HG03460 (cell line): Measurements from ENCODE around the gene BTBD16.

ENCODE experiments used
- ATAC-seq: cut with Tn5 transposase; IDR thresholded peaks from one replicate; pipeline ENCODE4 v1.9.1; 2021; ENCODE audit not compliant: unreplicated experiment

The BTBD16 gene

DNA sequence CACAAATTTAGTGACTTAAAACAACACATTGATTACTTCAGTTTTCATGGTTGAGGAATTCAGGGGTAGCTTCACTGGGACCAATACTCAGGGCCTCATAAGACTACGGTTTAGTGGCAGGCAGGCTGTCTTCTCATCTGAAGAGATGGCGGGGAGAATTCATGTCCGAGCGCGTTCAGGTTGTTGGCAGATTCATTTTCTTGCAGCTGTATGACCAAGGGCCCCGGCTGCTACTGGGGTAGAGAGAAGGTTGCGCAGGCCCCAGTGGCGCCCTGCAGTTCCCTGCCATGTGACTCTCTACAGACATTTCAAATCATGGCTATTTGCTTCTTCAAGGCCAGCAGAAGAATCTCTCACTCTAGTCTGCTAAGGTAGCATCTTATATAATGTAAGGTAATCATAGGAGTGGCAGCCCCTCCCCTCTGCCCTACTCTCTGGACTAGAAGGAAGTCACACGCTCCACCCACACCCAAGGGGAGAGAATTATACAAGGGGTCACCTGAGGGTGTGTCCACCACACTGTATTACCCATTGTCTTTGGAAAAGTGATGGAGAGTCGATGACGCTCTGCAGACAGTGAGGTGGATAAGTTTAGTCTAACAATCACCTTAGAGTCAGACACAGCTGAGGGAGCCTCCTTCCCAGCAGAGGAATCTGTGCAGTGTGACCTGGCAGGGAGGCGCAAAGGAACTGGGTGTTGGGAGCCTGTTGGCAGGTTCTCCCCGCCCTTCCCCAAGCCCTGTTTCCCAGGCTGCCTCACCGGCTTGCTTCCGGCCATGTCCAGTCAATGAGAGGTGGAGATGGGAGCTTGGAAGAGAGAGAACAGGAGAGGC, 67.7 kb downstream of the BTBD16 start:
- no peak for ATAC-seq

DNA sequence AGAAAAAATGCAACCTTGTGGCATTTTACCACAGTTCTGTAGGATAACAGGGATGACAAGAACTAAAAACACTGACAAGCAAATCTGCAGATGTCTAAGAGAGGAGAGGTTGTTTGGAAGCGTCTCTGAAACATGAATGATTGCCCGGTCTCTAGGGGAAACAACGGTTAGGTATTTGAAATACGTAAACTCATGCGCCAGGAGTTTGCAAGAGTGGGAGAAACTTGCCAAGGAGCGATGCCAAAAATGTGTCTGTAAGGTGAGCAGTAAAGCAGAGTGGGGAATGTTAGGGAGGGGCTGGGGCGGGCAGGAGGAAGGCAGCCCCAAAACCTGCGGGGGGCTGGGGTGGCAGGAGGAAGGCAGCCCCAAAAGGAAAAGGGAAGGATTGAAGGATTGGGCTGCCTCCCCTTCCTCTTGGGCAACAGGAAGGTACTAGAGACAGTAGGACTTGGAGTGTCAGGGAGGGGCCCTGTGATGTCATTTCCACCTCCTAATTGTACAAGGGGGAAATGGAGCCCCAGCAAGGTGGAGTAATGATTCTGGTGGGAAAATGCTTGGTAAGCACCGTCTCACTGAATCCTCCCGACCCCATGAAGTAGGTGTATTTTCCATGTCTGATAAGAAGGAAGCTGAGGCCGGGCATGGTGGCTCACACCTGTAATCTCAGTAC, 70.2 kb downstream of the BTBD16 start:
- no peak for ATAC-seq

DNA sequence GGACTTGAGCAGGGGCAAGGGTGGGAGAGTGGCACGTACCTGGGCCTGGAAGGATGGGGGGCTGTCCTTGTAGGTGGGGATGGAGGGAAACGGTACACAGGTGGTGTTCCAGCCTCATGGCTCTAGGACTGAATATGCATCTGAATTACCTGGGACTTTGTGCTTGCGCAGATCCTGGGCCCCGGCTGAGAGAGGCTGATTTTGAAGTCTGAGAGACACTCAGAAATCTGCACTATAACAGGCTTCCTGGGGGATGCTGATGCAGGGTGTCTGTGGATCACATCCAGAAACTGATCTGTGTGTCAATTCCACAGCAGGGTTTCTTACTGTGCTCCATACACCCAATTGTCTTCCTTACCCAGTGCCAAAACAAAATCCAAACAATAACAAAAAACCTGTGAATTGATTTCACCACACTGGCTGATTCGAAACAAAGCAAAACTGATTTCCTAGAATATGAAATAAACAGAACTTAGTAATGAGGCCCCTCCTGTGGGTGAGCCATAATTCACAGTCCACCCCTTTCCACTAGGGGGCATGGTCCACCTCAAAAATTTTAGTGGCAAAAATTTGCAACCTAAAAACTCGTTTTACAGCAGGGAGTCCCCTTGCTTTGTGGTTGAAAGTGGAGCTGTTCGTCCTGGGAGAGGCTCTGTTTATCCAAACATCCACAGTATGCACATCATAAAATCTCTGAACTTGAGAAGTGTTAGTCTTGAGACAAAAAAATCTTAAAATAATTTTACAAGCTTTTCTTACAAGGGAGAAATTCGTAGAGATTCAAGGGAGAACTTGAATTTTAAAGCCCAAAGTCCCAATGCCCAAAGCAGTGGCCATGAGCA, 71.4 kb downstream of the BTBD16 start:
- no peak for ATAC-seq

DNA sequence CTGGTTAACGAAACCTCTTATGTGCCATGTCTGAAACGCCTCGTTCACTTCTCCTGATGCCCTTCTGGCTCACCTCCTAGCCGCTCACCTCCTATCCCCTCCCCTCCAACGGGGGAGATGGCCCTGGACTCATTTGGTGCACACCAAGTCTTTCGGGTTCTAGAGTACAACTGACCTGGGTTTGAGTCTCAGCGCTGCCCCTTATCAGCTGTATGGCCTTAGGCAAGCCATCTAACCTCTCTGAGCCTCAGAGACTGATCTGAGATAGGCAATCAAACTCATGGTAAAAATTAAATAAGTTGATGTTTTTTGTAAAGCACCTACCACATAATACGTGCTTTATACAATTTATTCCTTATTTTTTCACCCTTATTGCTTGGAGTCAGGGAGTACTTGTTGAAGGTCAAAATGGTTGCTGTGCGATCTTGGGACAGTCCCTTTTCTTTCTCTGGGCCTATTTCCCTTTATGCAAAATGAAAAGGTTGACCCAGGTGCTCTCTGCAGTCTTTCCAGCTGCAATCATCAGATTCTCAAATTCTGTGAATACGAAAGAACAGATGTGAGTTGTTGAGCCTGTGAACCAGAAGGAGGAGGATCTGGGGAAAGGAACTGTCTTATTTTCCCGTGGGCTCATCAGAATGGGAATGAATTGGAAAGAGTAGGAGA, 72.2 kb downstream of the BTBD16 start:
- ATAC-seq = no peak

DNA sequence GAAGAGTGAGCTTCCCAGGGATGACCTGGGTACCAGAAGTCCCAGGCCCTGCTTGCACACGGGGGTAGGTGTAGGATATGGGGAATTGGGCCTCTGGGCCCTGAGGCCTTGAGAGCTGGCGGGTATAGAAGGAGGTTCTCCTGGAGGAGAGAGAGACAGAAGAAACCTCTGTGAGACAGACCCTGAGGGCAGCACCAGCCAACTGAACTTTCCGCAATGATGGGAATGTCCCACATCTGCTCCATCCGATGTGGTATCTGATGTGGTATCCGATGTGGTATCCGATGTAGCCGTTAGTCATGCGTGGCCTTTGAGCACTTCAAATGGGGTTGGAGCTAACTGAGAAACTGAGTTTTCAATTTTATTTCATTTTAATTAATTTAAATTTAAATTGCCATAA, 72.8 kb downstream of the BTBD16 start:
- no peak for ATAC-seq

DNA sequence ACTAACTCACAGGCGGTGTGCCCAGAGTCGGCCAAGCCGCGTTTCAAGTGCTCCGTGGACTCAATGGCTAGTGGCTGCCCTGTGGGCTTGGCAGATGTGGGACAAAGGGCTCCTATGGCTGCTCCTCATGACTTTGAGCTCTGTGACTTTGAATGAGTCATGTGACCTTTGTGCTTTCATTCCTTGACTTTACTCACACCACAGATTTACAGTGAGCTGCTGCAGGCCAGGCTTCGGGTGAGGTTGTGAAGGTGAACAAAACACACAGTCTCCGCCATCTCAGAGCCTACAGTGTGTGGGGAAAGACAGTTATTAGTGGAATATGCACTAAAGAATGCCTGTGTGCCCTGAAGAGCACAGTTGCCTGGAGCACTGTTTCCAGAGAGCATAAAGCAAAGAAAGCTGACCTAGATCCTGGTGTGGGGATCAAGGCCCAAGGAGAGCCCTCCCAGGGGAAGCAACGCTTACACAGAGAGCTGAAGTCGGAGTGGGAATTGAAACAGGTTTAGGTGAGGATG, 73.7 kb downstream of the BTBD16 start:
- ATAC-seq = no peak

DNA sequence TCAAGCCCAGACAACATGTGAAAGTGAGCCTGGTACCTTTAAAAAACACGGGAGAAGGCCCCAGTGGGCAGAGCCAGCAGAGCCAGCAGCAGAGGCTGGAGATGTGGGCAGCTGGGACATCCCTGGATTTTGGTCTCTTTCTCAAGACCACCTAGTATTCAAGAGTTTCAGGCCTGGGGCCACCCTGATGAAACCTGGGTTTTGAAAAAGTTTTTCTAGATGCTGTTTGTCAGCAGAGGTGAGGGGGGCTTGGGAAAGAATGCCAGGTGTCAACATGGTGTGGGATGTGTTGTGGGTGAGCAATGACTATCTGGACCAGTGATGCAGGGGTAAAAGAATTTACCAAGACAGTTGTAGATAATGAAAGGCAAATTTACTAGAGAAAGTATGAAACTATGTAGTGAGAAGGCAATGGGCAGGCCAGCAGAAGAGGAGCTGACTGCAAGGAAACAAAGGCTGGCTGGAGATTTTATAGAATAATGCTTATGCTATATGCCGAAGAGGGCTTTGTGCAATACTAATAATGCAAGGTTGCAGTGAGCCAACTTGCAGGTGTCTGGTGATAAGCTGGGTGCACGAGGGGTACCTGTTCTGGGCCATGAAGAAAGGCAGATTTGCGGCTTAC, 75.3 kb downstream of the BTBD16 start:
- ATAC-seq = no peak

DNA sequence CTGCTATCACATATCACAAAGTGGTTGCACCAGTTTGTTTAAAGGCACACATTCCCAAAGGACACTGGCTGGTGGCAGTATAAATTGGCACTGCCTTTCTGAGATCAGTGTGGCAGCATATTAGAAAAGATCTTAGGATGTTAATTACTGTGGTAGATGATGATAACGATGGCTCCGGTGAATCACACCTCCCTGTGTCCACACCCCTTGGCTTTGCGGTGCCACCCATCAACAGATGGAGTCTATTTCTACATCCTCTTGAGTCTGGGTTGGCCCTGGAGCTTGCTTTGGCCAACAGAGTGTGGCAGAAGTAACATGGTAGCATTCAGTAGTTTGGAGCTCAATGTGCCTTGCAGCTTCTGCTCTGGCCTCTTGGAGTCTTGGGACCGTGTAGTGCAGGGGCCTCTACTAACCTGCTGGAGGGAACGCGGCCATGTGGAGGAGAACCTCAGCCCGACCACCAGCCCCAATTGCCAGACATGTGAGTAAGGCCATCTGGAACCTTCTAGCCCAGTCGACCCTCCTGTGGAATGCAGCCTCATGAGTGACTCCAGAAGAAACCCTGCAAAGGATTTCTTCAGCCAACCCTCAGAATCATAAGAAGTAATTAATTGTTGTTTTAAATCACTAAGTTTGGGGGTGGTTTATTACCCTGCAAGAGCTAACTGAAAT, 76.2 kb downstream of the BTBD16 start:
- ATAC-seq = no peak

DNA sequence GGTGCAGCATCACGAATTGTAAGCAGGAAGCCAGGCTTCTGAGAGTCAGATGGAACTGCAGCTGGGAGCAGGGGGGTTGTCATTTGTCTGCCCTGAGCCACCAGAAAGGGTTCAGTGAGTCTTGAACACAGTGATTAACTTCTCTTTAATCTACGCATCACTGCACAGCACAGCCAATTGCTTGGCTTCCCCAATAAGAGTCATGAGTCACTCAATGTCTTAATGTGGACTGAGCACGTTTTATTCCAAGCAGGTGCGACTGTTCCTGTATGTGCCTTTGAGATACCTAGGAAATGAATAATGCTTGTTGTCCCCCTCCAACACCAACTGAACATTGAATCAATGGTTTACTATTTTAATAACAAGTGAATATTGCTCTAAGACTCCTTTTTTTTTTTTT, 77.4 kb downstream of the BTBD16 start:
- no peak for ATAC-seq

DNA sequence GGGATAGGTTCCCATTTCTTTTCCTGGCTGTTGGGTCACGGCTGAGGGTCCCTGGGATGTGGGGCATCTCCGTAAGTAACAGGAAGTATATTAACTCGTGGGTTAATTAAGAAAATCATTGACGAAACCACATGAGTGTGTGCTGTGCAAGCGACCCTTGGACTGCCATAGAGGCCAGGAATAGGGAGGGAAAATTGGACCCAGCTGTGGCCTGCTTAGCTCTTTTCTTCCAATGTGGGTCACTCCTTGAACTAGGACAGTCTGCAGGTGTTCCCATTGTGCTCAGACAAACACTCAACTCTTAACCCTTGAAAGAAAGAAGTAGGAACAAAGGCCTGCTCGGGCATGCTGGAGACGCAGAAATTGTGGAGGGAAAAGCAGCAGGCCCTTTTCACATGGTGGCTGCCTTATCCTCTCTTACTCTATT, 77.9 kb downstream of the BTBD16 start:
- ATAC-seq = no peak

DNA sequence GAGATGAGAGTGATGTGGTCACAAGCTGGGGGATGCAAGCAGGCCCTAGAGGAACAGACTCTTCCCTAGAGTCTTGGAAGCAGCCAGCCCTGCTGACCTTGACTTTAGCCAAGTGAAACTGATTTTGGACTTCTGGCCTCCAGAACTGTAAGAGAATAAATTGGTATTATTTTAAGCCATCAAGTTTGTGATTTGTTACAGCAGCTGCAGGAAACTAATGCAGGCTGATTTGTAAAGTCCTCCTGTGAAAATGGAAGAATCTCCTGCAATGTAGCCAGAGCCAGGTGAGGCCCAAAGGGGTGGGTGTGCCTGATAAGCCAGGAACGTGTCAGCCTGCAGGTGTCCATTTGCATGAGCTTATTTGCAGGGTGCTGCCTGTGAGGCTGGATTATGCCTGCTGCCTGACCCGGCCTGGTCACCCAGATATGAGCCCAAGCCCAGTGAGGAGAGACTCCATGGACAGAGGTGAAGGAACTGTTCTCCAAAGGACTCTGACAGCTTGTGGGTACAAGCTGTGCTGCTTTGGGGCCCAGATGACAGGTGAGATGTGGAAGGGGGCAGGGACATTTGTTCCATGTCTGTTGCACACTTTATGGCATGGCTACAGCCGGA, 78.8 kb downstream of the BTBD16 start:
- ATAC-seq = no peak

DNA sequence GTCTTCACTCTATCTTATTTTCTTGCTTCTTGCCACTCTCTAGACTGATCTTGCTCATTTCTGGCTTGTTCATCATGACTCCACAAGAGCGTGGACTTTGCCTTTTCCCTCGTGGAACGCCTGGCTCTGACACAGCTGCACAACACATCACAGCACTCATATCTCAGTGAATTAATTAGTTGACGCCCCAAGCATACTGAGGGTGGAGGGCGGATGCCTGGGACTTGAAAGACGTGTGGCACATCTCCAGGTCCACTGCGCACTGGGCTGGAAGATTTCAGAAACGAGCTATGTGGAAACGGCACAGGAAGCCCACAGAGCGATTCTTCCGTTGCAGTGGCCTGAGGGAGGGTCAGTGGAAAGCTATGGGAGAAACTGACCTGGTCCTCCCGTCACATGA, 79.8 kb downstream of the BTBD16 start:
- ATAC-seq = no peak

DNA sequence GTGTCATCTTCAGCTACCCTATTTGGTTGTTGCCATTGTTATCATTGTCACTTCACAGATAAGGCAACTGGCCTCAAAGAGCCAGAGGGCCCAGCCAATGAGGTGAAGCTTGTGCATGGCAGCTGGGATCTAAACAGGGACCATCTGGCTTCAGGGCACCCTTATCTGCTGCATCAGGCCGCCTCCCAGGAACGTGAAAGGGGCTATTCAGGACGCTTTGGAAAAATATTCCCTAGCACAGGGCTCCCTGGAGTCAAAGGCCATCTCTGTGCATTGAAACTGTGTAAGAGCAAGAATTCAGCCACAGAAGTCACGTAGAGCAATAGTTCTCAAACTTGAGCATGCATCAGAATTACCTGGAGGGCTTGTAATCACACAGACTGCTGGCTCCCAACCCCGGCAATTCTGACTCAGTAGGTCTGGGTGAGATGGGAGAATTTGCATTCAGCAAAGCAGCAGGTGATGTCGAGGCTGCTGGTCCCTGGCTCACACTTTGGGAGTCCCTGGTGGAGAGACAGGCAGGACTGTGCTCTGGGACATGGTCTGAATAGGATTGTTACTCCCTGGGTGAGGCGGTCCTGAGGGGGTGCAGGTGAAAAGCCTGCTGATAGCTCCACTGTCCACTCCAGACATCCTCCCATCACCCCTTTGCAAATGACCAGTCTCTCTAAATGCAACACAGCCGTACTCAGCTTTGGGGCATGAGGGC, 81.9 kb downstream of the BTBD16 start:
- no peak for ATAC-seq

DNA sequence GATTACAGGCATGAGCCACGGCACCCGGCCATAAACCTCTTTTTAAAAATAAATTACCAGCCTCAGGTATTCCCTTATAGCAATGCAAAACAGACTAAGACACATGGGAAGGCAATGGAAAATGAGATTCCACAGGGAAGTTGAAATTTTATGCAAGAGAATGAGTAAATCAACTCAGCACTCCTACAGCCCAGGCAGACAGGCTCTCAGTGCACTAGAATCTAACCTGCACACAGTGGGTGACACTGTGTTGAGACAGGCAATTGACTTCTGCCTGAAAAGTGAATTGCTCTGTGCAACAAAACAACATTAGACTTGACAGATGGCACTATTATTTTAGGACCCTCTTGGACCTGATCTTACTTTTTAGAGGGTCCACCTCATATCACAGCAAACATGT, 83.3 kb downstream of the BTBD16 start:
- ATAC-seq = no peak

DNA sequence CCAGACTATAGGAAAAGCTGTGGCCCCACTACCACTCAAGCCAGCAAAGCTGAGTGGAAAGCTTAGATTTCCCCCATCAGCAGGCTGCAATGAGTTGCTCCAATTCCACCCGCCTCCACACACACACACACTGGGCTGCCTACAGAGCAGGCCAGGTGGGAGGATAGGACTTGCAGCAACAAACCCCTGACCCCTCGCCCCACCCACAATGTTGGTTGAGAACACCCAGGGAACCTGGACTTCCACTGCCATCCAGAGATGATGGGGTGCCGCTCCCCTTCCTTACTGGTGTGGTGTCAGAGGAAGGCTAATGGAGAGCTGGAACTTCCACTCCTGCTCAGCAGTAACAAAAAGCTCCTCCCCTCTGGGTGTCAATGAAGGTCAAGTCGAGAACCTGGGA, 86.6 kb downstream of the BTBD16 start:
- ATAC-seq = no peak

DNA sequence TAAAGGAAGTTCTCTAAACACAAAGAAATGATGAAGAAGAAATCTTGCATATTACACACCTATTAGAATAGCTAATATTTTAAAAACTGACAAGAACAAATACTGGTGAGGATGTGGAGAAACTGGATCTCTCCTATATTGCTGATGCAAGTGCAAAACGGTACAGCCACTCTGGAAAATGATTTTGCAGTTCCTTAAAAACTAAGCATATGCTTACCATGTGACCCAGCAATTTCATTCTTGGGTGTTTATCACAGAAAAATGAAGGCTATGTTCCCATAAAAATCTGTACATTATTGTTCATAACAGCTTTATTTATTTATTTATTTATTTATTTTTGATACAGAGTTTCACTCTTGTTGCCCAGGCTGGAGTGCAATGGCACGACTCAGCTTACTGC, 88.5 kb downstream of the BTBD16 start:
- no peak for ATAC-seq

DNA sequence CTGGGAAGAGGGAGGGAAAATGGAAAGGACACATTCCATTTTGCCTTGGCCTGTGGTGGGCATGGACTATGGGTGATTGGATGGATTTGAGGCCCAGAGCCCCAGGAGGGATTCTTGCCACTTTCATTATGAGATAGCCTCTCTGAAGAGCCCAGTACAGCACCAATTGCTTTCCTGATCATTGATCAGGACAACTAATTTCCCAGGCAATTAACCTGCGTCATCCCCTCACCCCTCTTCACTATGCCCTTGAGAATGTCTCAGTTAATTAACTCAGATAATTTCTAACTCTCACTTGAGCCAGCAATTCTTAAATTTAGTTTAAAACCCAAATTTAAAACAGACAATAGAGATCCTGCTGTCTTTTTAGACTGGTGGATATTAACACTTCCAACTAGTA, 90.0 kb downstream of the BTBD16 start:
- ATAC-seq = no peak

DNA sequence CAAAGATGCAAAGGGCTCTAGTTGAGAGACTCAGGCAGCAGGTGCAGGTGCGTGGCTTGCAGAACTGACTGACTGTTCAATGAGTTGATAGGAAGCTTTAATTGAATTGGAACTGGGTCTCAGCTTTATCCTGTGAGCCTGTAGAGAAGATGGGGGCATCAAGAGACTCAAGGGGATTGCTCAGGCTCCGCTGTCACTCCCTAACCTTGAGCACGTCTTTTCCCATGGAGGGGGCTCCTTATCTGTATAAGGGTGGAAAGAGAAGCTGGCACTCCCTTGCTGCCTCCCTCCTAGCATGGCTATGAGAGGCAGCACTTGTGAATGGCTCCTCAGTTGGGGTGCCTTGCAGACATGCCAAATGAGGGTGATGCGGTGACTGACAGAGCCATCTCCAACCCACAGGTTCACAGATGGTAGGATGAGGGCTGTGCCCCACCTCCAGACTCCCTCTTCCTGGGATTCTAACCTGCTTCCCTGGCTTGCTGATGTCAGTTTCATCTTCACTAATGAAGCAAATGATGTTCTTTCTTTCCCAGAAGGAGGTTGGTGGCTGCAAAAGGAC, 91.0 kb downstream of the BTBD16 start:
- ATAC-seq = no peak

DNA sequence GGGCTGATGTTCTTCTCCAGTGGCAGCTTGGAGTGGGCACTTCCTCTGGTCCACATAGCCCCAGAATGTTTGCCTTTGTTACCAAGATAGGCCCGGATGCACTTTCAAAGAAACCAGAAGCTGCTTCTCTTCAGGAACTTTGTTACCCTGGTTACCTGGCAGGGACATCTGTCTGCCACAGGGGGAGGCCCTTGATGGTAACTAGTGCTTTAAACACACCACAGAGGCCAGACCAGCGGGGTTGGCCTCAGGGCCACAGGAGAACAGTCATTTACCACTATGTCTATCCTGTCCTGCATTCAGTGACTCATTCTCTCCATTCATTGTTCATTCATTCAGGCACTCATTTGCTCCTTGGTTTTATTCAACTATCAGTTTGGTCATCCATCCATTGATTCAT, 91.5 kb downstream of the BTBD16 start:
- no peak for ATAC-seq
